Measurements from ENCODE around the gene MSL1.
"Not testable (repeated sequence)": the region's sequence is repeated elsewhere in the genome, so short reads cannot be mapped to it uniquely, and the experiment has no call there.

Gene MSL1

GRCh38 chr17:40124279-40125141, 2.7 kb downstream of the MSL1 start:
- no peak for DNase-seq (ENCODE audit: low read depth, low spot score)

GRCh38 chr17:40129498-40129897, 7.7 kb downstream of the MSL1 start:
- no peak for DNase-seq (ENCODE audit: low read depth, low spot score)

GRCh38 chr17:40130352-40131042, 8.7 kb downstream of the MSL1 start:
- no peak for DNase-seq (ENCODE audit: low read depth, low spot score)

GRCh38 chr17:40134184-40134583, 12.4 kb downstream of the MSL1 start:
- no peak for DNase-seq (ENCODE audit: low read depth, low spot score)

- DNase-seq (ENCODE audit: low read depth, low spot score), result no peak
Measured at GRCh38 chr17:40135817-40136216, 14.0 kb downstream of the MSL1 start.

GRCh38 chr17:40139566-40140058, 17.8 kb downstream of the MSL1 start:
- no peak for DNase-seq (ENCODE audit: low read depth, low spot score)

GRCh38 chr17:40143166-40143565, 21.4 kb downstream of the MSL1 start:
- DNase-seq (ENCODE audit: low read depth, low spot score), result not testable (repeated sequence)

GRCh38 chr17:40145476-40145875, 23.7 kb downstream of the MSL1 start:
- no peak for DNase-seq (ENCODE audit: low read depth, low spot score)

- no peak for DNase-seq (ENCODE audit: low read depth, low spot score)
Measured at GRCh38 chr17:40148527-40148926, 26.8 kb downstream of the MSL1 start.

- DNase-seq (ENCODE audit: low read depth, low spot score), result no peak
Measured at GRCh38 chr17:40150276-40150675, 28.5 kb downstream of the MSL1 start.

GRCh38 chr17:40151414-40151963, 29.7 kb downstream of the MSL1 start:
- no peak for DNase-seq (ENCODE audit: low read depth, low spot score)

GRCh38 chr17:40153603-40154236, 31.9 kb downstream of the MSL1 start:
- DNase-seq (ENCODE audit: low read depth, low spot score), result no peak

- no peak for DNase-seq (ENCODE audit: low read depth, low spot score)
Measured at GRCh38 chr17:40157973-40158372, 36.2 kb downstream of the MSL1 start.

GRCh38 chr17:40158438-40159013, 36.8 kb downstream of the MSL1 start:
- DNase-seq (ENCODE audit: low read depth, low spot score), result no peak

GRCh38 chr17:40159456-40159855, 37.7 kb downstream of the MSL1 start:
- no peak for DNase-seq (ENCODE audit: low read depth, low spot score)

- no peak for DNase-seq (ENCODE audit: low read depth, low spot score)
Measured at GRCh38 chr17:40167685-40168261, 46.0 kb downstream of the MSL1 start.

- DNase-seq (ENCODE audit: low read depth, low spot score), result no peak
Measured at GRCh38 chr17:40168262-40168832, 46.6 kb downstream of the MSL1 start.

- no peak for DNase-seq (ENCODE audit: low read depth, low spot score)
Measured at GRCh38 chr17:40170325-40170724, 48.6 kb downstream of the MSL1 start.

GRCh38 chr17:40171750-40172149, 50.0 kb downstream of the MSL1 start:
- DNase-seq (ENCODE audit: low read depth, low spot score), result no peak

- DNase-seq (ENCODE audit: low read depth, low spot score), result no peak
Measured at GRCh38 chr17:40173091-40173777, 51.5 kb downstream of the MSL1 start.
